OCI-LY7 (cell line): ENCODE measurements around the gene CHRNA7. TPM values are rescaled to one million over a fixed set of nuclear protein-coding genes. Genes with fewer than 3 reads are reported as not detected.

Experiments used
- BruUV-seq: library from RNA; stranded (reverse); fragments of 400-500 nt; replicated peaks from 2 replicates; lab custom pipeline; 2021; lab: Mats Ljungman, UMichigan
- CTCF ChIA-PET: fragments of 300-600 bp; sonication (Branson Sonifier 250); formaldehyde crosslinking; loops from one replicate; lab custom pipeline; 2022; ENCODE audit warnings: antibody characterized with exemption; ENCODE audit not compliant: unreplicated experiment; lab: Charles Lee
- POLR2A ChIA-PET: fragments of 300-600 bp; sonication (Branson Sonifier 250); formaldehyde crosslinking; loops from one replicate; lab custom pipeline; 2022; ENCODE audit warnings: antibody characterized with exemption; lab: Charles Lee
- DNase-seq: peaks from one replicate; pipeline ENCODE4 v3.0.0-alpha.2; 2015; ENCODE audit warnings: low spot score
- H2AFZ ChIP-seq: fragments of 200-600 bp; sonication (generic), shearing (Covaris generic); 2 replicates; pipeline ENCODE4 v1.6.1; 2014; ENCODE audit warnings: mild to moderate bottlenecking, antibody characterized with exemption, low read length, moderate library complexity
- H3K27ac ChIP-seq: fragments of 200-600 bp; sonication (generic); 2 replicates; pipeline ENCODE4 v1.5.1; 2014; ENCODE audit warnings: mixed run types, low read depth, mild to moderate bottlenecking, moderate library complexity, low read length, inconsistent platforms; ENCODE audit not compliant: poor library complexity, severe bottlenecking
- H3K36me3 ChIP-seq: fragments of 200-600 bp; sonication (generic); 2 replicates; pipeline ENCODE4 v1.6.1; 2014; ENCODE audit warnings: mild to moderate bottlenecking, antibody characterized with exemption, low read length, moderate library complexity, mixed read lengths; ENCODE audit not compliant: insufficient read depth
- H3K4me1 ChIP-seq: fragments of 200-600 bp; sonication (generic); 2 replicates; pipeline ENCODE4 v1.5.1; 2014; ENCODE audit warnings: mild to moderate bottlenecking, low read length; ENCODE audit not compliant: insufficient read depth, poor library complexity, severe bottlenecking
- H3K4me2 ChIP-seq: fragments of 200-600 bp; sonication (generic); 2 replicates; pipeline ENCODE4 v1.6.1; 2014; ENCODE audit warnings: mild to moderate bottlenecking, low read length
- H3K4me3 ChIP-seq: fragments of 200-600 bp; sonication (generic); 2 replicates; pipeline ENCODE4 v1.5.1; 2014; ENCODE audit warnings: mild to moderate bottlenecking, low read depth, low read length; ENCODE audit not compliant: poor library complexity, severe bottlenecking
- H3K79me2 ChIP-seq: fragments of 200-600 bp; sonication (generic); 2 replicates; pipeline ENCODE4 v1.6.1; 2016; ENCODE audit warnings: low read depth, mild to moderate bottlenecking, low read length, moderate library complexity, mixed read lengths; ENCODE audit not compliant: insufficient read depth
- H3K9me2 ChIP-seq: fragments of 200-600 bp; sonication (generic); 2 replicates; pipeline ENCODE4 v1.6.1; 2016; ENCODE audit warnings: mild to moderate bottlenecking, low read length, mixed read lengths; ENCODE audit not compliant: insufficient read depth
- H3K9me3 ChIP-seq: fragments of 200-600 bp; sonication (generic); 2 replicates; pipeline ENCODE4 v1.6.1; 2014; ENCODE audit warnings: mild to moderate bottlenecking, mixed run types, low read length, mixed read lengths
- H4K20me1 ChIP-seq: fragments of 200-600 bp; sonication (generic); 2 replicates; pipeline ENCODE4 v1.6.1; 2014; ENCODE audit warnings: mild to moderate bottlenecking, antibody characterized with exemption, low read length, moderate library complexity, mixed read lengths; ENCODE audit not compliant: insufficient read depth
- CTCF ChIP-seq: fragments of 200-600 bp; sonication (generic); conservative IDR thresholded peaks from 2 replicates; pipeline ENCODE4 v1.5.1; 2014; ENCODE audit warnings: mild to moderate bottlenecking, antibody characterized with exemption, low read length, moderate library complexity, mixed read lengths
- EZH2phosphoT487 ChIP-seq: fragments of 200-600 bp; sonication (generic); IDR thresholded peaks from 2 replicates; pipeline ENCODE4 v1.6.1; 2018; ENCODE audit warnings: low read depth, borderline replicate concordance, mild to moderate bottlenecking, mixed run types, antibody characterized with exemption, low read length, moderate library complexity, mixed read lengths
- intact Hi-C: fragments of 100-400 bp; cut with micrococcal nuclease; formaldehyde crosslinking; loops from one replicate; pipeline ENCODE4 v1.10.0; 2022; ENCODE audit not compliant: unreplicated experiment
- total RNA-seq, 2 experiments: library from RNA; depleted of rRNA in 1 of 2; stranded (reverse); fragments of >200 nt in 1 of 2; shearing (Covaris generic) in 1 of 2; gene quantifications; 2 replicates each; pipeline ENCODE4 v1.2.3, GENCODE V29; 2014 to 2022

Gene CHRNA7
- total RNA-seq, 2 experiments from 2014 or later = not detected

GRCh38 chr15:32107477-32108080 is 77.3 kb downstream of the CHRNA7 start:
- Histone ChIP-seq H2AFZ (no peak overlapping the region), H3K4me3 (no peak overlapping the region), H3K4me1 (no peaks in the 10 kb centered on the region), H3K4me2 (no peak overlapping the region), H3K9me2 (no peaks in the 10 kb centered on the region), H3K36me3 (no peaks in the 10 kb centered on the region), H3K9me3 (no peaks in the 10 kb centered on the region), H3K27ac (no peak overlapping the region), H4K20me1 (no peaks in the 10 kb centered on the region), H3K79me2 (no peaks in the 10 kb centered on the region)
- TF ChIP-seq CTCF (no peak), EZH2phosphoT487 (no peak)
- DNase-seq = no peak
- POLR2A ChIA-PET = no interaction called here
- BruUV-seq = no TSS peak
- CTCF ChIA-PET = no interaction called here
- intact Hi-C loops = no loop called here

- Histone ChIP-seq H4K20me1 (no peaks in the 10 kb centered on the region), H3K4me1 (no peaks in the 10 kb centered on the region), H3K9me2 (no peaks in the 10 kb centered on the region), H3K4me3 (no peak overlapping the region), H3K9me3 (no peaks in the 10 kb centered on the region), H3K4me2 (no peak overlapping the region), H3K27ac (no peak overlapping the region), H3K79me2 (no peaks in the 10 kb centered on the region), H3K36me3 (no peaks in the 10 kb centered on the region), H2AFZ (no peak overlapping the region)
- no peak for DNase-seq
- ChIA-PET POLR2A (no interaction called here), CTCF (no interaction called here)
- no TSS peak for BruUV-seq
- intact Hi-C loops = no loop called here
- TF ChIP-seq EZH2phosphoT487 (no peak), CTCF (no peak)
Measured at GRCh38 chr15:32108661-32109060, 78.3 kb downstream of the CHRNA7 start.

GRCh38 chr15:32112101-32112500 is 81.8 kb downstream of the CHRNA7 start:
- no peak for TF ChIP-seq CTCF
- TF ChIP-seq EZH2phosphoT487 = no peak
- no TSS peak for BruUV-seq
- Histone ChIP-seq H3K4me3 (no peak overlapping the region), H3K9me2 (no peaks in the 10 kb centered on the region), H2AFZ (no peak overlapping the region), H3K4me2 (no peak overlapping the region), H3K27ac (no peak overlapping the region), H3K4me1 (no peaks in the 10 kb centered on the region), H3K79me2 (no peaks in the 10 kb centered on the region), H4K20me1 (no peaks in the 10 kb centered on the region), H3K9me3 (no peaks in the 10 kb centered on the region), H3K36me3 (no peaks in the 10 kb centered on the region)
- CTCF ChIA-PET = no interaction called here
- DNase-seq = no peak
- intact Hi-C loops = no loop called here
- POLR2A ChIA-PET = no interaction called here
